SK-N-MC (cell line): Measurements from ENCODE around the gene NDC1.

Experiments
- EZH2 ChIP-seq: fragments of 200-600 bp; sonication (generic); IDR thresholded peaks from one replicate; pipeline ENCODE4 v1.6.1; 2017; ENCODE audit warnings: antibody characterized with exemption
- FOXP2 ChIP-seq: optimal IDR thresholded peaks from 2 replicates; pipeline ENCODE3; 2011; ENCODE audit warnings: mild to moderate bottlenecking, moderate library complexity; ENCODE audit not compliant: insufficient read depth; ENCODE audit errors: extremely low read length, control extremely low read depth
- POLR2AphosphoS5 ChIP-seq: IDR thresholded peaks from 2 replicates; pipeline ENCODE4 v1.6.1; 2012; ENCODE audit warnings: mild to moderate bottlenecking, low read depth, low read length, borderline replicate concordance

GRCh38 chr1:53834776-53835175 lies 3.3 kb downstream of the NDC1 start:
- TF ChIP-seq POLR2AphosphoS5 (no peak), EZH2 (no peak), FOXP2 (no peak)
